Heart left ventricle (tissue), 13 donors: Measurements from ENCODE around the gene TRERF1.

Source experiments
- CTCF ChIP-seq, 12 donors: fragments of 200-600 bp; sonication (generic) in 4 of 12; IDR thresholded peaks; one replicate each; pipeline versions ENCODE4 v1.5.0 to v1.8.0; 2018 to 2022; ENCODE audit warnings: antibody characterized with exemption in 12 of 12, mild to moderate bottlenecking in 5 of 12
- POLR2A ChIP-seq, 2 donors: fragments of 450-650 bp; IDR thresholded peaks; one replicate each; pipeline ENCODE4 v1.6.1; 2017; ENCODE audit warnings: antibody characterized with exemption in 2 of 2, mild to moderate bottlenecking in 2 of 2, moderate library complexity in 2 of 2
- donor health status: ischemic (EF 13 %, LVEDD 7.1; RV severe dilation, severe dysfunction).
- donor health status: DM: no; HTN: yes; CAD: no.
- donor health status: DM: no; HTN: no; CAD: no.
- donor health status: ischemic (EF 25% LVEDD 6.9; RV normal size, moderate dysfunction).
- donor health status: ischemic (EF 25% LVEDD 5.7; RV mildly dilated, moderate dysfunction).
- donor health status: ischemic (EF 35%, LVEDD 5.7; RV mildly dilated, moderate dysfunction).
- donor health status: nonischemic (EF 11% LVEDD 7.7; RV severe dilation, severe dysfunction).
- donor health status: DM: yes; HTN: yes; CAD: no.
- donor health status: PGD.
- donor health status: ischemic (EF 29% LVEDD 5.4; RV normal size, mild dysfunction).
- donor health status: nonischemic (EF 23%, LVEDD 6.1; RV moderate dilation, normal function).

- TF ChIP-seq CTCF (IDR thresholded peaks at IDR 0.05), result no peak
- TF ChIP-seq POLR2A (IDR thresholded peaks at IDR 0.05), result no peak
These were observed 115.8 kb downstream of the TRERF1 start for GRCh38 chr6:42335896-42336295.
